CD8-positive, alpha-beta memory T cell (primary cell): ENCODE data around the gene BACE2. TPM values are rescaled to one million over a fixed set of nuclear protein-coding genes. Genes with fewer than 3 reads are reported as not detected.

Experiments used
- CTCF ChIA-PET: fragments of 350-600 bp; sonication (Branson Sonifier 250); formaldehyde crosslinking; loops from one replicate; lab custom pipeline; 2021; ENCODE audit warnings: antibody characterized with exemption; lab: Charles Lee
- POLR2A ChIA-PET: fragments of 350-600 bp; sonication (Branson Sonifier 250); formaldehyde crosslinking; loops from one replicate; lab custom pipeline; 2021; ENCODE audit warnings: antibody characterized with exemption; lab: Charles Lee
- DNase-seq, 5 donors: peaks; one replicate each; pipeline versions ENCODE4 v3.0.0 to v3.0.0-alpha.2; 2020 to 2022; ENCODE audit warnings: mixed read lengths in 1 of 5
- H3K27ac ChIP-seq: one replicate; pipeline ENCODE4 v1.7.0; 2013; ENCODE audit warnings: low read depth, mild to moderate bottlenecking, low read length, moderate library complexity
- H3K27me3 ChIP-seq: 2 replicates; pipeline ENCODE4 v1.7.0; 2013; ENCODE audit warnings: low read length, mild to moderate bottlenecking; ENCODE audit not compliant: insufficient read depth, poor library complexity, severe bottlenecking
- H3K36me3 ChIP-seq: 2 replicates; pipeline ENCODE4 v1.7.0; 2013; ENCODE audit warnings: mild to moderate bottlenecking, low read length, moderate library complexity; ENCODE audit not compliant: insufficient read depth
- H3K4me1 ChIP-seq: 2 replicates; pipeline ENCODE4 v1.7.0; 2013; ENCODE audit warnings: mild to moderate bottlenecking, low read length, moderate library complexity; ENCODE audit not compliant: insufficient read depth
- H3K4me3 ChIP-seq: 2 replicates; pipeline ENCODE4 v1.7.0; 2013; ENCODE audit warnings: mild to moderate bottlenecking, low read length
- H3K9me3 ChIP-seq: 2 replicates; pipeline ENCODE4 v1.7.0; 2013; ENCODE audit warnings: mild to moderate bottlenecking, low read length
- H3K27ac Mint-ChIP-seq, 8 donors: one replicate each; pipeline ENCODE4 v1.8.0; 2020 to 2021; ENCODE audit warnings: mixed read lengths in 8 of 8, mild to moderate bottlenecking in 6 of 8, inconsistent platforms in 3 of 8, moderate library complexity in 3 of 8
- H3K27me3 Mint-ChIP-seq, 2 donors: one replicate each; pipeline ENCODE4 v1.8.0; 2020 to 2021; ENCODE audit warnings: mixed read lengths in 2 of 2, mild to moderate bottlenecking in 1 of 2, moderate library complexity in 1 of 2
- H3K36me3 Mint-ChIP-seq, 3 donors: one replicate each; pipeline ENCODE4 v1.8.0; 2020 to 2021; ENCODE audit warnings: mixed read lengths in 3 of 3, inconsistent platforms in 1 of 3, mild to moderate bottlenecking in 1 of 3
- H3K4me1 Mint-ChIP-seq, 3 donors: one replicate each; pipeline ENCODE4 v1.8.0; 2020 to 2021; ENCODE audit warnings: mixed read lengths in 3 of 3, inconsistent platforms in 1 of 3, mild to moderate bottlenecking in 1 of 3
- H3K4me3 Mint-ChIP-seq, 7 donors: one replicate each; pipeline ENCODE4 v1.8.0; 2020 to 2021; ENCODE audit warnings: mixed read lengths in 7 of 7, mild to moderate bottlenecking in 6 of 7, moderate library complexity in 4 of 7, inconsistent platforms in 2 of 7
- H3K9me3 Mint-ChIP-seq, 5 donors: one replicate each; pipeline ENCODE4 v1.8.0; 2020 to 2022; ENCODE audit warnings: mixed read lengths in 5 of 5, mild to moderate bottlenecking in 3 of 5, moderate library complexity in 2 of 5, inconsistent platforms in 1 of 5
- polyA plus RNA-seq: library from polyadenylated mRNA; unstranded; fragments of 300-500 nt; fragmentation: Illumina TruSeq; gene quantifications from one replicate; pipeline ENCODE4 v1.2.3, GENCODE V29; 2021
- total RNA-seq, 2 experiments: library from RNA; stranded (reverse); gene quantifications; one replicate each; pipeline ENCODE4 v1.2.3, GENCODE V29; 2021

Gene BACE2
- total and polyA plus RNA-seq, 3 experiments from 2014 or later = 0.44 to 1.1 (median 0.58) TPM

- no peaks in the 10 kb centered on the region for H3K4me1 ChIP-seq
- H3K4me3 Mint-ChIP-seq = no peak overlapping the region
- H3K4me1 Mint-ChIP-seq = no peaks in the 10 kb centered on the region
- H3K4me3 ChIP-seq = no peak overlapping the region
- no peak overlapping the region for H3K27ac Mint-ChIP-seq
- H3K27ac ChIP-seq = no peak overlapping the region
- no peaks in the 10 kb centered on the region for H3K27me3 ChIP-seq
- CTCF ChIA-PET = no interaction called here
- H3K9me3 ChIP-seq = no peaks in the 10 kb centered on the region
- H3K36me3 Mint-ChIP-seq = no peaks in the 10 kb centered on the region
- H3K9me3 Mint-ChIP-seq = peaks cover 0 to 9% (median 5%) of the 10 kb centered on the region in 5 donors
- POLR2A ChIA-PET = no interaction called here
- H3K36me3 ChIP-seq = no peaks in the 10 kb centered on the region
- DNase-seq = no peak
- H3K27me3 Mint-ChIP-seq = peaks cover 1 to 11% of the 10 kb centered on the region in 2 donors
Observed at GRCh38 chr21:41133874-41134522, 34.0 kb upstream of the BACE2 start.

GRCh38 chr21:41135746-41136145 lies 32.2 kb upstream of the BACE2 start:
- Histone ChIP-seq H3K4me3 (no peak overlapping the region), H3K27ac (no peak overlapping the region), H3K9me3 (no peaks in the 10 kb centered on the region), H3K27me3 (no peaks in the 10 kb centered on the region), H3K4me1 (no peaks in the 10 kb centered on the region), H3K36me3 (no peaks in the 10 kb centered on the region)
- POLR2A ChIA-PET = no interaction called here
- peaks cover 1 to 5% of the 10 kb centered on the region in 2 donors for H3K27me3 Mint-ChIP-seq
- no peak overlapping the region for H3K27ac Mint-ChIP-seq
- no peak overlapping the region for H3K4me3 Mint-ChIP-seq
- H3K9me3 Mint-ChIP-seq = no peaks in the 10 kb centered on the region
- no peak for DNase-seq
- CTCF ChIA-PET = no interaction called here
- no peaks in the 10 kb centered on the region for H3K4me1 Mint-ChIP-seq
- no peaks in the 10 kb centered on the region for H3K36me3 Mint-ChIP-seq

DNA sequence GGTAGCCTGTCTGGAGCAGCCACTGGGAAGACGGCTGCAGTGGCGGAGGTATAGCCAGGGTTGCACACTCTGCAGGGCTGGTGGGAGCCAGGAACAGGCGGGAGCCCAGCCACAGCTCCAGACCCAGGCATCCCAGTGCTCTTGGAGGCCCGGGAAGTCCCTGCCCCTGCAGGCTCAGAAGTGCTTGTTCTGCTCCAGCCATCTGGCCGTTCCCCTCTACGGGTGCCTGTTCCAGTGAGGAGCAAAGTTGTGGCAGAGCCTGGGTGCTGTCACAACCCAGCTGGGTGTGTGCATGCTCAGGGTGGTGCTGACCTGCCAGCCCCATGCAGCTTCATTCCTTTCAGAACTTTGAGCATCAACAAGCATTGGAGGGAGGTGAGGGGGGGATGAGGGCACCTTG lies 31.7 kb upstream of the BACE2 start:
- peaks cover 1 to 7% of the 10 kb centered on the region in 2 donors for H3K27me3 Mint-ChIP-seq
- no peak overlapping the region for H3K27ac Mint-ChIP-seq
- CTCF ChIA-PET = no interaction called here

DNA sequence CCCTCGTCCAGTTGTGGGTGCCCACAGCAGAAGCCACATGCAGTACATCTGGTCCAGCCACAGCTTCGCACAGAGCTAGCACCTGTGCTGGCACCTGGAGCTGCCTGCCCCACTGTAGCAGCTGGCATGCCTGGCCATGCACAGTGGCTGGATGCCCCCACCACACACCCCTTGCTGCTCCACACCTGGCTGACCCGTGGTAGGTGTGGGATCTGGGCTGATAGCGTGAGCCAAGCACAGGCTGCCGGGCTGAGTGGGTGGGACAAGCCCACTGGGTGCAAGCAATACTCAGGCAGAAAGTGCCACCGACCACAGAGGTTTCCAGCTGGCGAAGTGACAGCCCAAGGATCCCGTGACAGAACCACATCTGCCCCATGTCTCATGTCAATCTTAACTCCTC lies 30.6 kb upstream of the BACE2 start:
- no peaks in the 10 kb centered on the region for H3K36me3 ChIP-seq
- ChIA-PET POLR2A (no interaction called here), CTCF (no interaction called here)
- H3K4me3 ChIP-seq = no peak overlapping the region
- no peaks in the 10 kb centered on the region for H3K9me3 ChIP-seq
- H3K27ac ChIP-seq = no peak overlapping the region
- H3K27me3 ChIP-seq = no peaks in the 10 kb centered on the region
- DNase-seq = no peak
- H3K27ac Mint-ChIP-seq = no peak overlapping the region
- H3K9me3 Mint-ChIP-seq = no peaks in the 10 kb centered on the region
- H3K4me1 Mint-ChIP-seq = no peaks in the 10 kb centered on the region
- no peak overlapping the region for H3K4me3 Mint-ChIP-seq
- H3K36me3 Mint-ChIP-seq = no peaks in the 10 kb centered on the region
- H3K4me1 ChIP-seq = no peaks in the 10 kb centered on the region
- H3K27me3 Mint-ChIP-seq = peaks cover 1 to 10% of the 10 kb centered on the region in 2 donors

More for the DNA sequence above, 31.7 kb upstream of the BACE2 start:
- DNase-seq = no peak
- POLR2A ChIA-PET = no interaction called here
- Mint-ChIP-seq H3K4me1 (no peaks in the 10 kb centered on the region), H3K9me3 (no peaks in the 10 kb centered on the region), H3K4me3 (no peak overlapping the region), H3K36me3 (no peaks in the 10 kb centered on the region)
- Histone ChIP-seq H3K27me3 (no peaks in the 10 kb centered on the region), H3K4me3 (no peak overlapping the region), H3K36me3 (no peaks in the 10 kb centered on the region), H3K27ac (no peak overlapping the region), H3K9me3 (no peaks in the 10 kb centered on the region), H3K4me1 (no peaks in the 10 kb centered on the region)

- DNase-seq = no peak
- Mint-ChIP-seq H3K4me3 (no peak overlapping the region), H3K4me1 (no peaks in the 10 kb centered on the region), H3K27ac (no peak overlapping the region), H3K9me3 (no peaks in the 10 kb centered on the region), H3K27me3 (peaks cover 1 to 11% of the 10 kb centered on the region in 2 donors), H3K36me3 (no peaks in the 10 kb centered on the region)
- no peaks in the 10 kb centered on the region for H3K9me3 ChIP-seq
- no peaks in the 10 kb centered on the region for H3K36me3 ChIP-seq
- no peak overlapping the region for H3K27ac ChIP-seq
- ChIA-PET POLR2A (no interaction called here), CTCF (no interaction called here)
- no peaks in the 10 kb centered on the region for H3K27me3 ChIP-seq
- no peaks in the 10 kb centered on the region for H3K4me1 ChIP-seq
- H3K4me3 ChIP-seq = no peak overlapping the region
Observed at GRCh38 chr21:41137889-41138288, 30.1 kb upstream of the BACE2 start.

- Histone ChIP-seq H3K36me3 (no peaks in the 10 kb centered on the region), H3K9me3 (no peaks in the 10 kb centered on the region), H3K27me3 (no peaks in the 10 kb centered on the region), H3K4me1 (no peaks in the 10 kb centered on the region), H3K4me3 (no peak overlapping the region), H3K27ac (no peak overlapping the region)
- no peak overlapping the region for H3K27ac Mint-ChIP-seq
- H3K36me3 Mint-ChIP-seq = no peaks in the 10 kb centered on the region
- DNase-seq = no peak
- H3K4me1 Mint-ChIP-seq = no peaks in the 10 kb centered on the region
- no peaks in the 10 kb centered on the region for H3K9me3 Mint-ChIP-seq
- H3K4me3 Mint-ChIP-seq = no peak overlapping the region
- ChIA-PET POLR2A (no interaction called here), CTCF (no interaction called here)
- peaks cover 1 to 11% of the 10 kb centered on the region in 2 donors for H3K27me3 Mint-ChIP-seq
Observed at GRCh38 chr21:41138711-41139110, 29.2 kb upstream of the BACE2 start.

DNA sequence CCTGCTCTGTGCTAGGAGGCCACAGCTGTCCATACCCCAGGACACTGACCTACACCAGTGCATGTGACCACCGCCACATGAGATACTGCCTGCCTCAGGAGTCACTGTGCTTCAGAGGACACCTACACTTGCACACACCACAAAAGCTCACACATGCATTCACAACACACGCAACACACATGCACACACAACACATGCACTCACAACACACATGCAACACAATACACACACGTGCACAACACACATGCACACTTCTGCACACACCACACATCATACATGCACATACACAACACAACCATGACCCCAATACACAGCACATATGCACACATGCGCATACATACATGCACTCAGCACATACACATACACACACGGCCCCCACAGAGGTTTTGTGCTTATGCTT lies 28.7 kb upstream of the BACE2 start:
- H3K4me3 ChIP-seq = no peak overlapping the region
- H3K4me3 Mint-ChIP-seq = no peak overlapping the region
- no peaks in the 10 kb centered on the region for H3K9me3 ChIP-seq
- H3K36me3 Mint-ChIP-seq = no peaks in the 10 kb centered on the region
- H3K36me3 ChIP-seq = no peaks in the 10 kb centered on the region
- H3K4me1 ChIP-seq = no peaks in the 10 kb centered on the region
- DNase-seq = no peak
- no peak overlapping the region for H3K27ac ChIP-seq
- ChIA-PET POLR2A (no interaction called here), CTCF (no interaction called here)
- no peaks in the 10 kb centered on the region for H3K9me3 Mint-ChIP-seq
- H3K27me3 Mint-ChIP-seq = peaks cover 1 to 11% of the 10 kb centered on the region in 2 donors
- no peak overlapping the region for H3K27ac Mint-ChIP-seq
- no peaks in the 10 kb centered on the region for H3K4me1 Mint-ChIP-seq
- no peaks in the 10 kb centered on the region for H3K27me3 ChIP-seq

DNA sequence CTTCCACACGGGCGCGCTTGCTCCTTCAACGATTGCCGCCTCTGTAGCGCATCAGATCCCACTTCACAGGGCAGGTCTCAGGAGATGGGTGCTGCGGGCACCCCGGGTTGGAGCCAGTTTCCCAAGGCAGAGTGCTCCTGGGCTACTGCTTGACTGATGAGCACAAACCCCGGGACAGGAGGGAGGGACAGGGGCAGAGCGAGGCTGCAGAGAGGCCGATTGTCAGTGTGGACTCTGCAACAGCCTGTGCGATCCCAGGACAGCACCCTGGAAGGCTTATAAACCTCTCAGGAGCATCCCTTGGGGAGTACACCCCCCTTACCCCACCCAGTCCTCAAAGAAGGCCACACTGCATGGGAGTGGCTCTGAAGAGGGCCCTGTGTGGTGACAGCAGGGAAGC lies 28.0 kb upstream of the BACE2 start:
- no peak overlapping the region for H3K27ac Mint-ChIP-seq
- H3K4me3 Mint-ChIP-seq = no peak overlapping the region
- Histone ChIP-seq H3K4me1 (no peaks in the 10 kb centered on the region), H3K27ac (no peak overlapping the region), H3K9me3 (no peaks in the 10 kb centered on the region), H3K27me3 (no peaks in the 10 kb centered on the region), H3K36me3 (no peaks in the 10 kb centered on the region), H3K4me3 (no peak overlapping the region)
- ChIA-PET POLR2A (no interaction called here), CTCF (no interaction called here)
- no peak for DNase-seq
- H3K36me3 Mint-ChIP-seq = no peaks in the 10 kb centered on the region
- peaks cover 1 to 13% of the 10 kb centered on the region in 2 donors for H3K27me3 Mint-ChIP-seq
- H3K4me1 Mint-ChIP-seq = no peaks in the 10 kb centered on the region
- no peaks in the 10 kb centered on the region for H3K9me3 Mint-ChIP-seq
